IPS-20b (cell line): ENCODE results near the gene RGL1.

ENCODE experiments used
- H3K27ac ChIP-seq: one replicate; pipeline ENCODE4 v1.5.1; 2013; ENCODE audit warnings: low read length
- H3K27me3 ChIP-seq: 2 replicates; pipeline ENCODE4 v1.6.1; 2013; ENCODE audit warnings: mild to moderate bottlenecking, low read length, inconsistent platforms; ENCODE audit not compliant: insufficient read depth
- H3K36me3 ChIP-seq: 2 replicates; pipeline ENCODE4 v1.6.1; 2013; ENCODE audit warnings: low read depth, mild to moderate bottlenecking, inconsistent platforms, low read length, moderate library complexity; ENCODE audit not compliant: insufficient read depth
- H3K4me1 ChIP-seq: 2 replicates; pipeline ENCODE4 v1.6.1; 2013; ENCODE audit warnings: mild to moderate bottlenecking, control low read depth, inconsistent platforms, low read length, moderate library complexity; ENCODE audit not compliant: insufficient read depth
- H3K4me3 ChIP-seq: 2 replicates; pipeline ENCODE4 v1.5.1; 2013; ENCODE audit warnings: mild to moderate bottlenecking, low read length, inconsistent platforms
- H3K9ac ChIP-seq: 2 replicates; pipeline ENCODE4 v1.6.1; 2013; ENCODE audit warnings: low read depth, mild to moderate bottlenecking, inconsistent platforms, low read length, moderate library complexity
- H3K9me3 ChIP-seq: 2 replicates; pipeline ENCODE4 v1.6.1; 2013; ENCODE audit warnings: mild to moderate bottlenecking, low read depth, low read length, inconsistent platforms; ENCODE audit not compliant: insufficient read depth

Gene RGL1

DNA sequence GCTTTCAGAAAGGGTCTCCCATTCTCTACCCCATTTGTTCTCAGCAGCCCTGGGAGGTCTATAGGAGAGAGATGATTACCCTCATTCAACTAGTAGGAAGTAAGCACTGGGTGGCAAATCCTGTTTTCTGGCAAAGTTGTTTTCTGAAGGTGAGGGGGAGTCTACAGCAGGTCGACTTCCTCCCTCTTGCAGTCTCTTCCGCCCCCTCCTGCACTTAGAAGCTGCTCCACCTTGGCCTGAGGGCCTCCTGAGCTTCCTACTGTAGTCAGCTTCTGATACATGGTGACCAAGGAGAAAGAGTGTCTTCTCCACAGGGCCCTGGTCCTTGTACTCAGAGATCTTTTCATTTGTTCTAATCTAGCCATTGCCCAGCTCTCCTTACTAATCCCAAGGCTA lies 93.1 kb downstream of the RGL1 start:
- no peaks in the 10 kb centered on the region; the same call in 1 of the 2 replicates for H3K36me3 ChIP-seq
- H3K27me3 ChIP-seq, result no peaks in the 10 kb centered on the region
- no peak overlapping the region for H3K9ac ChIP-seq
- H3K4me3 ChIP-seq, result no peak overlapping the region
- H3K27ac ChIP-seq, result no peak overlapping the region
- no peaks in the 10 kb centered on the region for H3K4me1 ChIP-seq
- H3K9me3 ChIP-seq, result no peaks in the 10 kb centered on the region

DNA sequence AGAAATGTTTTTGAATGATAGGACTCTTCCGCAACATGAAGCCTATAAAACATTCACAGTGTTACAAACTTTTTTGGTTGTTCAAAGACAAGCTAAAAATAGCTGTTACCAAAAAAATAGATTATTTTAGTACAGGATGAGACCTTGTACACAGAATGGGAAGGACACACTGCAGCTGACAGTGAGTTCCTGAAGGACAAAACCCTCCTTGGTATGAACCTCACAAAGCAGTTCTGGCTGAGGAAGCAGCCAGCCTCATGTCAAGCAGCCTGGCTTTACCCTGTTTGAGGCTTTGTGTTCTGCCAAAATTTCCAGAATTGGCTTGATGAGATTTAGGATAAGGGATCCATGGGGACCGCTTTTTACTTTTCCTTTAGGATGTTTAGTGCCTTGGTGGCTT lies 93.7 kb downstream of the RGL1 start:
- Histone ChIP-seq H3K36me3 (no peaks in the 10 kb centered on the region; the same call in 1 of the 2 replicates), H3K9me3 (no peaks in the 10 kb centered on the region), H3K27ac (no peak overlapping the region), H3K4me3 (no peak overlapping the region), H3K9ac (no peak overlapping the region), H3K4me1 (no peaks in the 10 kb centered on the region), H3K27me3 (no peaks in the 10 kb centered on the region)

DNA sequence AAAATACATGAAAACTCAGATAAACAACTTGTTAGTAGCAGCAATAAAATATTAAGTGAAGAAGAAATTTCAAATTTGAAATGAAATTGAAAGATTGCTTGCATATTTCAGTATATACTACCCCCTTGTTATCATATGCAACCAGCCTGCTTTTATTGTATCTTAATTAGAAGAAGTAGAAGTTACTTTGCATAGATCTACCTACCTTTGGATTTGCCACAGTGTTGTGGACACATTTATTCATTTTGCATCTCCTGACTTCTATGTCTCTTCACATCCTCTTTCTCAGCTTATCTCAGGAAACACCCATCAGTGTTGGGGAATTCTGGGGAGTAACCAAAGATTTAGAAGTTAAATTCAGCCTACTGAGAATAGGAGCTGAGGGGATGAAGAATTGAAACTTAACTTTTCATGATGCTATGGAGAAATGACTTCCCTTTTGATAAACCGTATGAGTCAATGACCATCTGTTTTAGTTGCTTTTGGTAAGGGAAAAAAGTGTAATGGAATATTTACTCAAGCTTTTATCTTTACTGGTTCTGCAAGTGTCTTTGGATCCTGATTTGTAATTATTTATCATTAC lies 96.9 kb downstream of the RGL1 start:
- Histone ChIP-seq H3K4me3 (no peak overlapping the region), H3K9me3 (no peaks in the 10 kb centered on the region), H3K4me1 (no peaks in the 10 kb centered on the region), H3K27ac (no peak overlapping the region), H3K36me3 (no peaks in the 10 kb centered on the region; the same call in 1 of the 2 replicates), H3K27me3 (no peaks in the 10 kb centered on the region), H3K9ac (no peak overlapping the region)

DNA sequence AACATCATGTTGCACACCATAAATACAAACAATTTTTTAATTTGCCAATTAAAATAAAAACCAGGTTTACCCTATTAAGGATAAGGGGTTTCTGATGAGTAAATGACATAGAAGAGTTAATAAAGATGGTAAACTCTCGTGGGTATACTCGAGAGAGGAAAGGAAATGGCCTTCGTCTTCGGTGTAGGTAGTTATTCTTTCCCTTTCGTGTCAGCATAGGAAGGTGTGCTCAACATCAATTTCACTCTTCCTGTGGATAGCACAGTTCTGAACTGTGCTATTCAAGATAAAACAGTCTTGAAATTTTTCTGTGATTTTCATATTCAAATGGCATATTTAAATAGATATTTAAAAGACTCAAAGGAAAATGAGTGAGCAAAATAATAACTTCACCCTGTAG lies 98.2 kb downstream of the RGL1 start:
- Histone ChIP-seq H3K9ac (no peak overlapping the region), H3K4me3 (no peak overlapping the region), H3K27me3 (no peaks in the 10 kb centered on the region), H3K27ac (no peak overlapping the region), H3K4me1 (no peaks in the 10 kb centered on the region), H3K9me3 (no peaks in the 10 kb centered on the region), H3K36me3 (no peaks in the 10 kb centered on the region; the same call in 1 of the 2 replicates)

DNA sequence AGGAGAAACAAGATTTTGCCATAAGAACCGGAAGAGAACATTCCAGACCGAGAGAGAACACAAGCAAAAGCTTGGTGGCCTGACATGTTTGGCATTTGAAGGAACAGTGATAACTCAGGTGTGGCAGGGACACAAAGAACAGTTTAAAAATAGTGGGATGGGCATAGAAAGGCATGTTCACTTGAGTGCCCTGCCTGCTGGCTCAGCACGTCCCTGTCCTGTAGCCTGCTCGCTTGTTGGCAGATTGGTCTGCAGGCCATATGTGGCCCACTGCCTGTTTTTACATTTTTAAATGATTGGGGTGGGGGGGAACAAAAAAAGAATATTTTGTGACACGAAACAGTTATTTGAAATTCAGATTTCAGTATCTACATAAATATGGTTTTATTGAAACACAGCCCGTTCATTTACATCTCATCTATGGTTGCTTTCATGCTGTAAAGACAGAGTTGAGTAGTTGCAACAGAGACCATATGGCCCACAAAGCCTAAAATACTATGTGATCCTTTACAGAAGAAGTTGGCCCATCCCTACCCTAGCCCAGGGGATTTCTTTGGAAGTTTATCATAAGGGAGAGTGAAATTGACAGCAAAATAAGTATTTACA lies 100.7 kb downstream of the RGL1 start:
- Histone ChIP-seq H3K9me3 (no peaks in the 10 kb centered on the region), H3K4me3 (no peak overlapping the region), H3K4me1 (no peaks in the 10 kb centered on the region)

DNA sequence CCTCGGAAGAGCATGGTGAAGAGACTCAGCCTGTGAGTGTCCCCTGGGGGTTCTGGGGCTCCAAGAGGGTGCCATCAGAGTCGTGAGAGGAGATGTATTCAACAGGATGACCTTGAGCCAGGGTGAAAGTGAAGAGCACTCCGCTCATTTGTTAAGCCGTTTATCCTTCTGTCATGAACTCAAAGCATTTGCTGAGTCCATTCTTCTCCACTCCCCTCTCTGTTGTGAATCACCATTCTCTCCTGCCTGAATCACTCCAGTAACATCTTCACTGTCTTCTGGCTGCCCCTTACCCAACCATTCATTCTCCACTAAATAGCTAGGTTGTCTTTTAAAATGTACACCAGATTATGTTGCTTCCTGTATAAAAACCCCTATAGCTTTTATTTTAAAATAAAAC lies 102.2 kb downstream of the RGL1 start:
- Histone ChIP-seq H3K4me3 (no peak overlapping the region), H3K9ac (no peak overlapping the region), H3K4me1 (no peaks in the 10 kb centered on the region), H3K27me3 (no peaks in the 10 kb centered on the region), H3K27ac (no peak overlapping the region), H3K36me3 (no peaks in the 10 kb centered on the region), H3K9me3 (no peaks in the 10 kb centered on the region)

More for the DNA sequence above, 100.7 kb downstream of the RGL1 start:
- Histone ChIP-seq H3K27me3 (no peaks in the 10 kb centered on the region), H3K36me3 (no peaks in the 10 kb centered on the region), H3K27ac (no peak overlapping the region), H3K9ac (no peak overlapping the region)

GRCh38 chr1:183908079-183908478 lies 103.2 kb downstream of the RGL1 start:
- H3K9me3 ChIP-seq, result no peaks in the 10 kb centered on the region
- H3K27me3 ChIP-seq, result no peaks in the 10 kb centered on the region
- no peak overlapping the region for H3K4me3 ChIP-seq
- H3K27ac ChIP-seq, result no peak overlapping the region
- no peak overlapping the region for H3K9ac ChIP-seq
- H3K36me3 ChIP-seq, result no peaks in the 10 kb centered on the region; the same call in 1 of the 2 replicates
- H3K4me1 ChIP-seq, result no peaks in the 10 kb centered on the region

DNA sequence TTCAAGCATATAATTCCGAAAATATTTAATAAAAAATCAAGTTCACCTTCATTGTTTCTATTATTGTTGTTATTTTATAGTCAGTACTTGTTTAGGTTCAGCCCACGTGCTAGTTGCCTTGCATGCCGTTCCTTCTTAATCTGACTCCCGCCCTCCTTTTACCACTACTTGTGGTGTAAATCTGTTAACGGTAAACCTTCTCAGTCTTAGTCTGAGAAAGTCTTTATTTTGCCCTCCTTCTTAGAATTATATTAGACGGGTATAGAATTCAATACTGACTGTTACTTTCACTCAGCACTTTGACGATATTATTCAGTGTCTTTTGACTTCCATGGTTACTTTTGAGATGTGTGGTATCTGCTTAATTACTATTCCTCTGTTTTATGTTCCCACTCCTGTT lies 104.8 kb downstream of the RGL1 start:
- Histone ChIP-seq H3K9me3 (no peaks in the 10 kb centered on the region), H3K4me3 (no peak overlapping the region), H3K27ac (no peak overlapping the region), H3K27me3 (no peaks in the 10 kb centered on the region), H3K4me1 (no peaks in the 10 kb centered on the region), H3K9ac (no peak overlapping the region), H3K36me3 (no peaks in the 10 kb centered on the region; the same call in none of the 2 replicates)

DNA sequence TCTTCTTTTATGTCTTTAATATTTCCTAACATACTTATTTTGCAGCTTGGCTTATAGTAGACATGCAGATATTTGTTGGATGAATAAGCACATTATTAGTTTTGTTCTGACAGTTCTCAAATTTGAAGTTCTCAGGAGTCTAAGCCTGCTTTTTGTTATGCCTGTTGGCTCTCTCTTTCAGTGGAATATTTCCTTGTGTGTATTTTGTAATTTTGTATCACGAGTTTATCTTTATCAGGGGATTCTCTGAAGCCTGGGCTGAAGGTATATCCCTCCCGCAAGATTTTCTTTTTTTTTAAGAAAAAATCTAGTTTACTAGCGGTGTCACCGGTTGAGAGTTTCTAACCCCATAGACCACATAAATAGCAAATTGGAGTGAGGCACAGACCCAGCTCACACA lies 105.9 kb downstream of the RGL1 start:
- no peaks in the 10 kb centered on the region for H3K4me1 ChIP-seq
- no peak overlapping the region for H3K27ac ChIP-seq
- no peaks in the 10 kb centered on the region for H3K27me3 ChIP-seq
- H3K4me3 ChIP-seq, result no peak overlapping the region
- H3K36me3 ChIP-seq, result no peaks in the 10 kb centered on the region; the same call in none of the 2 replicates
- H3K9ac ChIP-seq, result no peak overlapping the region
- no peaks in the 10 kb centered on the region for H3K9me3 ChIP-seq

- Histone ChIP-seq H3K4me1 (no peaks in the 10 kb centered on the region), H3K27me3 (no peaks in the 10 kb centered on the region), H3K9me3 (no peaks in the 10 kb centered on the region), H3K4me3 (no peak overlapping the region), H3K36me3 (no peaks in the 10 kb centered on the region; the same call in none of the 2 replicates), H3K27ac (no peak overlapping the region), H3K9ac (no peak overlapping the region)
Measured at GRCh38 chr1:183911285-183911684, 106.4 kb downstream of the RGL1 start.

- no peak overlapping the region for H3K9ac ChIP-seq
- H3K4me1 ChIP-seq, result no peaks in the 10 kb centered on the region
- H3K36me3 ChIP-seq, result no peaks in the 10 kb centered on the region; the same call in none of the 2 replicates
- no peak overlapping the region for H3K4me3 ChIP-seq
- no peak overlapping the region for H3K27ac ChIP-seq
- no peaks in the 10 kb centered on the region for H3K27me3 ChIP-seq
- H3K9me3 ChIP-seq, result no peaks in the 10 kb centered on the region
Measured at GRCh38 chr1:183912265-183912886, 107.5 kb downstream of the RGL1 start.

DNA sequence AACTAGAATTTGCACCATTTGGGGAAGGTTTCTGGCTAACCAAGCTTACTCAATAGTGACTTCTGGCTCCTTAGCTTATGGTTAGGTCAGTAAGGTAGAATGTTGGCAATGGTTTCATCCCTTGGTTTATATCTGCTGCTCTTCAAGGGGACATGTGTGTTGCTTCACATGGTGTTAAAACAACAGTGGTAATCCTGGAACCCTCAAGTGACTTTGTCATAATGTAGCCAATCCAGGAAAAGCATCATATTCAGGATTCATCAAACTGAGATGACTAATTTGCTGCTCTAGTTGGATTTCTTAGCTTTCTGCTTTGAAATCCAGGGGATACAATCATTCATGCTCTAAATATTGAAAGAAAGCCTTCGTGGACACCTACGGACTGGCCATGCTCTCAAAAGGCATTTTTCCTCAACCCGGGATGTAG lies 108.7 kb downstream of the RGL1 start:
- Histone ChIP-seq H3K27me3 (no peaks in the 10 kb centered on the region), H3K4me3 (no peak overlapping the region), H3K36me3 (no peaks in the 10 kb centered on the region; the same call in none of the 2 replicates), H3K9me3 (no peaks in the 10 kb centered on the region), H3K4me1 (no peaks in the 10 kb centered on the region; the same call in 1 of the 2 replicates), H3K27ac (no peak overlapping the region), H3K9ac (no peak overlapping the region)
